Stimulated activated CD8-positive, alpha-beta memory T cell treated with anti-CD3 and anti-CD28 coated beads, Interleukin-12 subunit alpha, Interleukin-12 subunit beta, amount 100 ng/mL, for 24 hours (primary cell): ENCODE data around the gene LINGO1.

Source experiments
- DNase-seq: peaks from one replicate; pipeline ENCODE4 v3.0.0-alpha.2; 2020; ENCODE audit errors: extremely low read depth

The LINGO1 gene

GRCh38 chr15:77597804-77598453, 34.8 kb downstream of the LINGO1 start:
- DNase-seq, result no peak

GRCh38 chr15:77596821-77597803, 35.6 kb downstream of the LINGO1 start:
- no peak for DNase-seq

- DNase-seq, result no peak
Observed at GRCh38 chr15:77595231-77595630, 37.5 kb downstream of the LINGO1 start.

GRCh38 chr15:77592758-77593157, 40.0 kb downstream of the LINGO1 start:
- DNase-seq, result no peak

GRCh38 chr15:77591968-77592613, 40.6 kb downstream of the LINGO1 start:
- DNase-seq, result no peak

GRCh38 chr15:77589839-77590238, 42.9 kb downstream of the LINGO1 start:
- no peak for DNase-seq

GRCh38 chr15:77588126-77588525, 44.6 kb downstream of the LINGO1 start:
- DNase-seq, result no peak

- no peak for DNase-seq
Observed at GRCh38 chr15:77584691-77585090, 48.0 kb downstream of the LINGO1 start.

GRCh38 chr15:77584201-77584600, 48.5 kb downstream of the LINGO1 start:
- no peak for DNase-seq

- no peak for DNase-seq
Observed at GRCh38 chr15:77582763-77583162, 49.9 kb downstream of the LINGO1 start.

- DNase-seq, result no peak
Observed at GRCh38 chr15:77581896-77582569, 50.7 kb downstream of the LINGO1 start.

- DNase-seq, result no peak
Observed at GRCh38 chr15:77580996-77581682, 51.6 kb downstream of the LINGO1 start.

GRCh38 chr15:77579498-77580188, 53.1 kb downstream of the LINGO1 start:
- DNase-seq, result no peak

GRCh38 chr15:77578641-77579372, 53.9 kb downstream of the LINGO1 start:
- no peak for DNase-seq

- no peak for DNase-seq
Observed at GRCh38 chr15:77577366-77577950, 55.3 kb downstream of the LINGO1 start.

GRCh38 chr15:77576538-77576937, 56.2 kb downstream of the LINGO1 start:
- no peak for DNase-seq

- DNase-seq, result no peak
Observed at GRCh38 chr15:77575203-77575934, 57.3 kb downstream of the LINGO1 start.

GRCh38 chr15:77574521-77575202, 58.0 kb downstream of the LINGO1 start:
- no peak for DNase-seq
